Neuronal stem cell (in vitro differentiated cells): ENCODE results near the gene RAP1GAP2.

Experiments used
- DNase-seq: peaks from one replicate; pipeline ENCODE4 v3.0.0-alpha.2; 2013; ENCODE audit warnings: low spot score
- H2AFZ ChIP-seq: one replicate; pipeline ENCODE4 v1.6.1; 2013; ENCODE audit warnings: mild to moderate bottlenecking, low read length, inconsistent platforms
- H2AK5ac ChIP-seq: 2 replicates; pipeline ENCODE4 v1.6.1; 2013; ENCODE audit warnings: low read depth, mild to moderate bottlenecking, inconsistent platforms, low read length, moderate library complexity, mixed read lengths
- H2BK120ac ChIP-seq: 2 replicates; pipeline ENCODE4 v1.6.1; 2013; ENCODE audit warnings: low read depth, mild to moderate bottlenecking, inconsistent platforms, low read length, moderate library complexity, mixed read lengths
- H2BK12ac ChIP-seq: one replicate; pipeline ENCODE4 v1.6.1; 2013; ENCODE audit warnings: low read length, inconsistent platforms
- H2BK15ac ChIP-seq: 2 replicates; pipeline ENCODE4 v1.6.1; 2013; ENCODE audit warnings: mild to moderate bottlenecking, low read length, inconsistent platforms, mixed read lengths
- H2BK5ac ChIP-seq: one replicate; pipeline ENCODE4 v1.6.1; 2013; ENCODE audit warnings: inconsistent platforms, mild to moderate bottlenecking, low read length, moderate library complexity
- H3K14ac ChIP-seq: one replicate; pipeline ENCODE4 v1.6.1; 2013; ENCODE audit warnings: low read length, inconsistent platforms
- H3K18ac ChIP-seq: 2 replicates; pipeline ENCODE4 v1.6.1; 2013; ENCODE audit warnings: low read length, inconsistent platforms
- H3K23ac ChIP-seq: 2 replicates; pipeline ENCODE4 v1.6.1; 2013; ENCODE audit warnings: low read depth, mild to moderate bottlenecking, mixed read lengths, low read length, inconsistent platforms; ENCODE audit not compliant: poor library complexity
- H3K27ac ChIP-seq: replicated peaks from 3 replicates; pipeline ENCODE4 v1.5.1; 2013; ENCODE audit warnings: low read length, inconsistent platforms
- H3K27me3 ChIP-seq, 3 experiments: 2 replicates each; pipeline ENCODE4 v1.6.1; 2013; ENCODE audit warnings: low read length in 3 of 3, mild to moderate bottlenecking in 2 of 3, inconsistent platforms in 1 of 3, low read depth in 1 of 3, mixed read lengths in 1 of 3, moderate library complexity in 1 of 3; ENCODE audit not compliant: control insufficient read depth in 3 of 3, insufficient read depth in 3 of 3
- H3K36me3 ChIP-seq, 2 donors: replicated peaks in 1 of 2; 2 replicates each; pipeline ENCODE4 v1.6.1; 2013; ENCODE audit warnings: low read length in 2 of 2; ENCODE audit not compliant: control insufficient read depth in 2 of 2, insufficient read depth in 2 of 2
- H3K4ac ChIP-seq: 2 replicates; pipeline ENCODE4 v1.6.1; 2013; ENCODE audit warnings: inconsistent platforms, mild to moderate bottlenecking, low read length, moderate library complexity
- H3K4me1 ChIP-seq, 2 donors: 1 replicate in 1 of 2; 2 replicates in 1 of 2; pipeline ENCODE4 v1.6.1; 2013; ENCODE audit warnings: low read length in 2 of 2, low read depth in 1 of 2; ENCODE audit not compliant: control insufficient read depth in 2 of 2, insufficient read depth in 1 of 2
- H3K4me2 ChIP-seq: one replicate; pipeline ENCODE4 v1.6.1; 2013; ENCODE audit warnings: mild to moderate bottlenecking, low read length, inconsistent platforms; ENCODE audit not compliant: insufficient read depth, poor library complexity, severe bottlenecking
- H3K4me3 ChIP-seq, 2 donors: 2 replicates each; pipeline ENCODE4 v1.5.1; 2013; ENCODE audit warnings: low read length in 2 of 2, mild to moderate bottlenecking in 2 of 2, inconsistent platforms in 1 of 2, moderate library complexity in 1 of 2
- H3K79me1 ChIP-seq: one replicate; pipeline ENCODE4 v1.6.1; 2013; ENCODE audit warnings: low read depth, mild to moderate bottlenecking, inconsistent platforms, low read length, moderate library complexity
- H3K9ac ChIP-seq: one replicate; pipeline ENCODE4 v1.6.1; 2013; ENCODE audit warnings: mild to moderate bottlenecking, low read depth, low read length, inconsistent platforms; ENCODE audit not compliant: poor library complexity
- H3K9me3 ChIP-seq, 2 donors: replicated peaks in 1 of 2; 2 replicates each; pipeline versions ENCODE3 to v1.6.1; 2013; ENCODE audit warnings: low read length in 2 of 2, mild to moderate bottlenecking in 2 of 2, inconsistent platforms in 1 of 2, low read depth in 1 of 2, mixed read lengths in 1 of 2, moderate library complexity in 1 of 2; ENCODE audit not compliant: control insufficient read depth in 2 of 2, insufficient read depth in 1 of 2
- H4K8ac ChIP-seq: one replicate; pipeline ENCODE4 v1.6.1; 2013; ENCODE audit warnings: low read depth, mild to moderate bottlenecking, inconsistent platforms, low read length, moderate library complexity
- H4K91ac ChIP-seq: one replicate; pipeline ENCODE4 v1.6.1; 2013; ENCODE audit warnings: low read length, low read depth, mild to moderate bottlenecking, inconsistent platforms; ENCODE audit not compliant: poor library complexity
- WGBS, 2 donors: extraction: QIAGEN DNeasy Blood & Tissue Kit; methylation state at CpG; one replicate each; pipeline ENCODE4 v1.1.7; 2013; ENCODE audit warnings: missing lambda C conversion rate in 2 of 2, mixed read lengths in 1 of 2; ENCODE audit not compliant: insufficient read length in 2 of 2, insufficient replicate concordance in 1 of 2; ENCODE audit errors: extremely low coverage in 2 of 2; 5-methylcytosine and 5-hydroxymethylcytosine counted together

Gene RAP1GAP2

GRCh38 chr17:2933606-2934005 lies 137.4 kb downstream of the RAP1GAP2 start:
- H3K4me1 ChIP-seq = peaks cover 2 to 16% of the 10 kb centered on the region in 2 donors
- no peak overlapping the region for H2BK12ac ChIP-seq
- peak overlapping the region; percentile 21 for H2AK5ac ChIP-seq
- H3K4me2 ChIP-seq = no peak overlapping the region
- H3K27ac ChIP-seq = no peak overlapping the region
- no peak for DNase-seq
- H3K9ac ChIP-seq = no peak overlapping the region
- H2BK120ac ChIP-seq = no peak overlapping the region
- no peak overlapping the region for H3K14ac ChIP-seq
- no CpG with 5 or more reads among the region's 11 CpGs for WGBS, 2 donors
- H2BK5ac ChIP-seq = no peak overlapping the region
- H3K9me3 ChIP-seq = no peaks in the 10 kb centered on the region
- no peak overlapping the region for H2BK15ac ChIP-seq
- H3K18ac ChIP-seq = no peak overlapping the region
- H3K27me3 ChIP-seq = no peaks in the 10 kb centered on the region
- H4K91ac ChIP-seq = no peak overlapping the region
- H3K79me1 ChIP-seq = no peaks in the 10 kb centered on the region
- H3K4ac ChIP-seq = no peak overlapping the region
- no peak overlapping the region for H3K4me3 ChIP-seq
- H3K36me3 ChIP-seq = no peaks in the 10 kb centered on the region
- no peak overlapping the region for H2AFZ ChIP-seq
- H3K23ac ChIP-seq = no peak overlapping the region
- no peak overlapping the region for H4K8ac ChIP-seq

- Histone ChIP-seq H3K4me2 (no peak overlapping the region), H3K27ac (no peak overlapping the region), H3K18ac (no peak overlapping the region), H3K4me1 (peaks cover 7 to 18% of the 10 kb centered on the region in 2 donors), H2BK120ac (no peak overlapping the region), H2BK15ac (no peak overlapping the region), H4K8ac (no peak overlapping the region), H4K91ac (no peak overlapping the region), H3K23ac (no peak overlapping the region), H3K14ac (no peak overlapping the region), H3K4me3 (no peak overlapping the region), H2AFZ (no peak overlapping the region), H3K9ac (no peak overlapping the region), H2AK5ac (no peak overlapping the region), H3K4ac (no peak overlapping the region), H2BK5ac (no peak overlapping the region), H3K36me3 (no peaks in the 10 kb centered on the region), H3K27me3 (no peaks in the 10 kb centered on the region), H3K9me3 (no peaks in the 10 kb centered on the region), H2BK12ac (no peak overlapping the region), H3K79me1 (no peaks in the 10 kb centered on the region)
- no peak for DNase-seq
- WGBS, 2 donors = no CpG with 5 or more reads among the region's 21 CpGs
Measured at GRCh38 chr17:2935632-2936031, 139.4 kb downstream of the RAP1GAP2 start.

- Histone ChIP-seq H3K4me3 (peak overlapping the region in 1 of 2 donors; percentile 3), H3K9ac (no peak overlapping the region), H3K18ac (no peak overlapping the region), H3K4me2 (no peak overlapping the region), H2BK12ac (no peak overlapping the region), H3K9me3 (no peaks in the 10 kb centered on the region), H3K14ac (no peak overlapping the region), H3K79me1 (no peaks in the 10 kb centered on the region), H3K36me3 (no peaks in the 10 kb centered on the region), H2AFZ (no peak overlapping the region), H3K4ac (no peak overlapping the region), H3K4me1 (peaks cover 7 to 20% of the 10 kb centered on the region in 2 donors), H2BK5ac (no peak overlapping the region), H4K8ac (no peak overlapping the region), H3K27ac (no peak overlapping the region), H2AK5ac (no peak overlapping the region), H3K27me3 (no peaks in the 10 kb centered on the region), H2BK15ac (no peak overlapping the region), H2BK120ac (no peak overlapping the region), H3K23ac (no peak overlapping the region), H4K91ac (no peak overlapping the region)
- WGBS, 2 donors = no CpG with 5 or more reads among the region's 5 CpGs
- no peak for DNase-seq
Measured at GRCh38 chr17:2936351-2936750, 140.1 kb downstream of the RAP1GAP2 start.

GRCh38 chr17:2936771-2937321 lies 140.6 kb downstream of the RAP1GAP2 start:
- no peak for DNase-seq
- Histone ChIP-seq H2AFZ (no peak overlapping the region), H3K4me1 (peaks cover 7 to 19% of the 10 kb centered on the region in 2 donors), H2BK15ac (peak overlapping the region; percentile 7), H3K27me3 (no peaks in the 10 kb centered on the region), H2BK120ac (no peak overlapping the region), H3K36me3 (no peaks in the 10 kb centered on the region), H3K4me2 (no peak overlapping the region), H3K27ac (no peak overlapping the region), H3K9me3 (no peaks in the 10 kb centered on the region), H2AK5ac (peak overlapping the region; percentile 59), H3K9ac (no peak overlapping the region), H4K91ac (no peak overlapping the region), H3K79me1 (no peaks in the 10 kb centered on the region), H2BK5ac (no peak overlapping the region), H2BK12ac (no peak overlapping the region), H3K23ac (peak overlapping the region; percentile 38), H3K14ac (no peak overlapping the region), H3K18ac (no peak overlapping the region), H3K4me3 (no peak overlapping the region), H3K4ac (no peak overlapping the region), H4K8ac (no peak overlapping the region)
- no CpG with 5 or more reads among the region's 7 CpGs for WGBS, 2 donors
